SH-SY5Y (cell line): Measurements from ENCODE around the gene STRIP1.

Experiments used
- GATA2 ChIP-seq: IDR thresholded peaks from 2 replicates; pipeline ENCODE4 v1.6.1; 2011; ENCODE audit warnings: mild to moderate bottlenecking, low read depth, low read length
- GATA3 ChIP-seq: IDR thresholded peaks from 2 replicates; pipeline ENCODE4 v1.6.1; 2011; ENCODE audit warnings: low read depth, mild to moderate bottlenecking, low read length, moderate library complexity

Gene STRIP1, protein sequence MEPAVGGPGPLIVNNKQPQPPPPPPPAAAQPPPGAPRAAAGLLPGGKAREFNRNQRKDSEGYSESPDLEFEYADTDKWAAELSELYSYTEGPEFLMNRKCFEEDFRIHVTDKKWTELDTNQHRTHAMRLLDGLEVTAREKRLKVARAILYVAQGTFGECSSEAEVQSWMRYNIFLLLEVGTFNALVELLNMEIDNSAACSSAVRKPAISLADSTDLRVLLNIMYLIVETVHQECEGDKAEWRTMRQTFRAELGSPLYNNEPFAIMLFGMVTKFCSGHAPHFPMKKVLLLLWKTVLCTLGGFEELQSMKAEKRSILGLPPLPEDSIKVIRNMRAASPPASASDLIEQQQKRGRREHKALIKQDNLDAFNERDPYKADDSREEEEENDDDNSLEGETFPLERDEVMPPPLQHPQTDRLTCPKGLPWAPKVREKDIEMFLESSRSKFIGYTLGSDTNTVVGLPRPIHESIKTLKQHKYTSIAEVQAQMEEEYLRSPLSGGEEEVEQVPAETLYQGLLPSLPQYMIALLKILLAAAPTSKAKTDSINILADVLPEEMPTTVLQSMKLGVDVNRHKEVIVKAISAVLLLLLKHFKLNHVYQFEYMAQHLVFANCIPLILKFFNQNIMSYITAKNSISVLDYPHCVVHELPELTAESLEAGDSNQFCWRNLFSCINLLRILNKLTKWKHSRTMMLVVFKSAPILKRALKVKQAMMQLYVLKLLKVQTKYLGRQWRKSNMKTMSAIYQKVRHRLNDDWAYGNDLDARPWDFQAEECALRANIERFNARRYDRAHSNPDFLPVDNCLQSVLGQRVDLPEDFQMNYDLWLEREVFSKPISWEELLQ

GRCh38 chr1:110034451-110035235 is at the start of gene STRIP1:
Gene STRIP1 (plus strand): TSS chr1:110034624. CDS start chr1:110034638, 14 bp downstream.
- TF ChIP-seq GATA3: no peak
- no peak for TF ChIP-seq GATA2

DNA sequence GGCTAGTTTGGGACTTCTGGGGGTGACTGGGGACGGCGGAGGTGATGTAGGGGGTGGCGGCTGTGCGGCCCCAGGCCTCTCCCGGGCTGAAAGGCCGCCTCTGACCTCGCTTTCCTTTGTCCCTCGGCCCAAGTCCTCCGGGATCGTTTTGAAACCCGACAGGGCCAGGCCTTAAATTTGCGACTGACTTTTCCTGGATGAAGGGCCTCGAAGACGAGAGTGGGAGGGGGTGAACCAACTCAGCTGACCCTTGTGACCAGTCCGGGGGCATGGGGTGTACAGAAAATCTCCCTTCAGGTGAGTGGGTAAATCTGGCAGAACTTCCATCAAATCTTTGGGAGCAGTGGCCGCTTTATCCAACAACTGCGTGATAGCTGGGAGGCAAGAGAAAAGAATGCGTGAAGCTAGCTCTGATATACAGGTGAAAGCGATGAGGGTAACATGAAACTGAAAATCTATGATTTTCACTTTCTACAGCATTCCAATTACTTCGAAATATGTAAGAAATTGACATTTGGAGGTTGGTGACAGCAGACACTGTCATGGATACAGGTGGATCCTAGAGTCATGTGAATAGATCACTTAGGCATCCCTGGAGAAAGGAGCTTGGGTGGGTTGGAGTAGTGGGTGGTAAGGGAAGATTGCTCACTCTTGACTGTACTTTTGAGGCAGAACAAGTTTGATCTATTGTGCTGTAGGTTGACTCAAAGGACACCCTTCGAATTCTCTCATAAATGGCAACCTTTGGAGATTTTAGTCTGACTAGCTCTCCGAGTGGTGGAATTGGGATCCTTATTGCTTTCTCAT is 49.0 kb upstream of the STRIP1 start:
- TF ChIP-seq GATA2: no peak
- no peak for TF ChIP-seq GATA3

GRCh38 chr1:109986054-109986444 is 48.4 kb upstream of the STRIP1 start:
- no peak for TF ChIP-seq GATA3

DNA sequence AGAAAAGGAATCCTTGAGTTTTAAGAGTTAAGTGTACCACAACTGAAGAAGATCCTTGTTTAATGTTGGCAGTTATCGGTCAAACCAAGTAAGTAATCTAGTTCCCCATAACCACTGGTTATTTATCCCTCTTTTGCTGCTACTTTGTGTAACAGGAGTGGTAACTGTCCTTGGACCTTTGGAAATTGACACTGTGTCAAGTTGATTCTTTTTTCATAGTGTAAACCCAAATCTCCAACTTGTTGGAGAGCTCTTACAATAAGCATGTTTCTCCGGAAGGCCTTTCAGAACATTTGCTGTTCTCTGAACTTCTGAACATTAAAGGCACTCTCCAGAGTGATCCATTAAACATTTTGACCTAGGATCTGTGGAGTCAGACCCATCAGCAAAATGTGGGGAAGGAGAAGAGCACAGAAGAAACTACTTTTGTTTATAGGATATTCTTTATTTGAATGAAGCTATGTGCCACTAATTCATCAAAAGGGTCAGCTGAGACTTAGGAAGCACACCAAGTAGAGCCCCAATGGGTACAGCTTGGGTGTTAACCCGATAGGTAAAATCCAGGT is 46.0 kb upstream of the STRIP1 start:
- no peak for TF ChIP-seq GATA2
- no peak for TF ChIP-seq GATA3

DNA sequence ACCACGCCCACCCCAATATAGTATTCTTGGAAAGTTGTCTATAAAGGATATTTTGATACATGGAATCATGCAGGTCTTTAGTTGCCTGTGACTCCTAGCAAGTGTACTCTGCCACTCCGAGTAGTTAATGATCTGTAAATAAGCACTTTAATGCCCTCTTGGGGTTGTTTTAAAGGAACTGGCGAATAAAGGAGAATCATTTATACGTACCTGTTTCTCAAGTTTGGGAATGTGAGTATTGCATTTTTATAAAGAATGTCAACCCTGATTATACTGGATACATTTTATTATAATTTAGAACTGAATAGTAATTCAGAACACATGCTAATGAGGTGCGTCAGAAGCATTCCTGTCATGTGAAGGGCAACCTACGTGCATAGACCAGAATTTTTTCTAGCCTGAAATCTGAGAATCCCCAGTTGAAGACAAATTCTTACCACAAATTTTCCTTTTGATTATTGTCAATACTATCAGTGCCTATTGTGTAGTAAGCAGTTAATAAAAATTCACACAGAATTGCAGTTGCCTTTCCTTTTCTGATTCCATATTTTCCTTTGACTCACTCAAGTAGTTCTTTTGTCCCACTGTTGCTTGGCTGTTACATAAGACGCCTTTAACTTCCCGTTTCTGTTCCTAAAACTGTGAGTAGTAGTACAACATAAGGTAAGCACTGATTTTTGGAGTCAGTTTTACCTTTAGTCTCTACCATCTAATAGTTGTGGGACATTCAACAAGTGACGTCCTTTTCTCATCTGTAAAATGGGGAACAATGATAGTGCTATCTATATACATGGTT is 44.7 kb upstream of the STRIP1 start:
- TF ChIP-seq GATA2: no peak
- TF ChIP-seq GATA3: no peak

DNA sequence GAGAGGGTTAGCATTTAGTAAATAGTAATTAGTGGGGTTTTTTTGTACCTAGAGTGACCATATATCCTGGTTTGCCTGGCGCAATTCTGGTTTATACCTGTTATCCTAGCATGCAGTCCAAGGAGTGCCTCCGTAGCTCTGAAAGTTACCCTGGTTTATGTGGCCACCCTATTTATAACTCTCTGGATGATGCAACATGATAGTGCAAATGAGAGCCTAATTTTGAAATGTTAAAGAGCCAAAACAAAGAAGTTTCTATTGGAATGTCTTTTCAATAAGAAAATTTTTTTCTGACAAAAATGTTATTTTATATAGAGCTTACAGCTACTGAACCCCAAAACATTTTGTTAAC is 44.1 kb upstream of the STRIP1 start:
- TF ChIP-seq GATA2 (no peak), GATA3 (no peak)

GRCh38 chr1:109991400-109991925 is 43.0 kb upstream of the STRIP1 start:
- TF ChIP-seq GATA3 (no peak), GATA2 (no peak)

- no peak for TF ChIP-seq GATA3
- TF ChIP-seq GATA2: no peak
Measured at GRCh38 chr1:109993885-109994284, 40.5 kb upstream of the STRIP1 start.

DNA sequence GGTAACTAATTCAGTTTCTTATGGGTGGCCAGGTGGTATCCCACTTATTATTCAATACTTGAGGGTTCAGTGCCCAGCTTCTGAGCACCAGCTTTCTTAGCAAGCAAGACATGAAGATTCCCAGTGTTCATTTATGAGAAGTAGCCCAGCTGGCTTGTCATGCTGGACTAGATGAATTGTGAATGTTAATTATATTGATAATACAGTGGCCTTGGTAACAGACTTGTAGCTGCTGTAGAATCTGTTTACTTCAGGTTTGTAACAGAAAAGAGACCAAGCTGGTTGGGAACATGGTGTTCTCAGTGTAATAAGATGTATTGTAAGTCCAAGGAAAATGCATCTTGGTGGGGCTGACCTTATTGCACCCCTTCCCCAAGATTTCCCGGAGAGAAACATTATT is 39.8 kb upstream of the STRIP1 start:
- TF ChIP-seq GATA3 (no peak), GATA2 (no peak)

- TF ChIP-seq GATA3 (no peak), GATA2 (no peak)
Measured at GRCh38 chr1:109995536-109995935, 38.9 kb upstream of the STRIP1 start.

- TF ChIP-seq GATA3: no peak
- TF ChIP-seq GATA2: no peak
Measured at GRCh38 chr1:109996476-109996875, 37.9 kb upstream of the STRIP1 start.

- no peak for TF ChIP-seq GATA3
- TF ChIP-seq GATA2: no peak
Measured at GRCh38 chr1:109997204-109997866, 37.1 kb upstream of the STRIP1 start.
